ENCODE data around the gene BTBD9.

DNA sequence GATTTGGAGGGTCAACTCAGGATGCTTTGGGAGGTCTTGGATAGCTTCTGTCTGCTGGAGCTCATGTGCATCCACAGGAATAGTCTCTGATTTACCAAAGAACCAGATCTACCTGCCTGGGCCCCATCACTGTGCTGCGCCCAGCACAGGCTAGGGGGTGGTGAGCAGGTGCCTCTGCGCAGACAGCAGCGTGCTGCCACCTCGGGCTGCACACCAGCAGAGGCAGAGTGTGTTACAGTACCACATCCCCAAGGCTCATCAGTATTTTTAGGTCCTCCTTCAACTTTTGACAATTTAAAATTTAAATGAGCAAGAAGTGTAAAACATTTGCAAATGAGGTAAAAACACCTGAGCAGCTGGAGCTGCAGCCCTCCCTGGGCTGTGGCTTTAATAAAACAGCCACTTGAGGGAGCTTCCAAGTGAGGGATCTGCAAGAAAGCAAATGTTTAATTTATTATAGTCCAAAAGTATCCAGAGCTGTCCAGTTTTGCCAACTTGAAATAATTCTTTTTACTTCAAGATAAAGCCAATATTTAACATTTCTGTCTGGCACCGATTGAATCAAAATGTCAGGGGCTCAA lies 495.3 kb downstream of the BTBD9 start:
- TF ChIP-seq POLR2A (IDR thresholded peaks at IDR 0.05; ENCODE audit: low read depth, low read length) (no peak), POLR2AphosphoS5 (IDR thresholded peaks at IDR 0.05; ENCODE audit: low read depth, low read length) (no peak), TAF1 (IDR thresholded peaks at IDR 0.05; ENCODE audit: borderline replicate concordance, low read depth, low read length) (no peak)
